Motor neuron (in vitro differentiated cells): Measurements from ENCODE around the gene WSCD2. TPM values are rescaled to one million over a fixed set of nuclear protein-coding genes. Genes with fewer than 3 reads are reported as not detected.

Experiments used
- ATAC-seq, 8 experiments: fragments of 200-7000 bp; cut with Tn5 transposase; replicated peaks in 6 of 8; 2 replicates each; pipeline ENCODE4 v1.8.0; 2021; ENCODE audit warnings: mild to moderate bottlenecking in 8 of 8, moderate library complexity in 8 of 8
- H3K27ac ChIP-seq, 2 donors: fragments of 250-450 bp; sonication (Bioruptor Pico); 2 replicates each; pipeline ENCODE4 v1.9.0; 2021; ENCODE audit warnings: antibody characterized with exemption in 2 of 2, mild to moderate bottlenecking in 2 of 2, moderate library complexity in 1 of 2
- H3K4me1 ChIP-seq, 2 donors: fragments of 250-450 bp; sonication (Bioruptor Pico); replicated peaks in 1 of 2; 2 replicates each; pipeline ENCODE4 v1.6.1; 2021; ENCODE audit warnings: antibody characterized with exemption in 2 of 2, mild to moderate bottlenecking in 2 of 2, moderate library complexity in 1 of 2
- H3K4me3 ChIP-seq, 5 donors: fragments of 250-450 bp; sonication (Bioruptor Pico); 2 replicates each; pipeline ENCODE4 v1.9.0; 2021; ENCODE audit warnings: antibody characterized with exemption in 5 of 5, mild to moderate bottlenecking in 5 of 5, moderate library complexity in 4 of 5
- WGBS, 10 experiments: fragments of 450-650 bp; shearing (Covaris generic); methylation state at CpG; one replicate each; pipeline ENCODE4 v1.0.0; 2022; 5-methylcytosine and 5-hydroxymethylcytosine counted together
- in situ Hi-C, 9 experiments: fragments of 400-800 bp; cut with MboI; loops; one replicate each; pipeline ENCODE4 v1.15.0; 2021; ENCODE audit warnings: low sequenced_read_pairs in 9 of 9, low pct_unique_long_range_greater_than_20kb in 2 of 9; ENCODE audit not compliant: unreplicated experiment in 9 of 9
- total RNA-seq, 8 experiments: library from RNA; unstranded; fragments of 300-600 nt; gene quantifications; 2 replicates each; pipeline versions ENCODE4 v1.2.3 to v1.2.4, GENCODE V29; 2022

Gene WSCD2
- total RNA-seq, 8 experiments from 2014 or later: 0.15 to 8.1 (median 3.0) TPM; not detected in 1

GRCh38 chr12:108136697-108137096, 7.6 kb downstream of the WSCD2 start:
- in situ Hi-C loops: no loop called here
- 44 to 73% (median 62%) methylated on average over 1 to 4 of the region's 6 CpGs; no CpG with 5 or more reads in 4 of the 10 experiments for WGBS, 10 experiments
- Histone ChIP-seq H3K4me3 (no peak overlapping the region), H3K4me1 (peaks cover 3 to 5% of the 10 kb centered on the region in 2 donors), H3K27ac (no peak overlapping the region)
- no peak for ATAC-seq

DNA sequence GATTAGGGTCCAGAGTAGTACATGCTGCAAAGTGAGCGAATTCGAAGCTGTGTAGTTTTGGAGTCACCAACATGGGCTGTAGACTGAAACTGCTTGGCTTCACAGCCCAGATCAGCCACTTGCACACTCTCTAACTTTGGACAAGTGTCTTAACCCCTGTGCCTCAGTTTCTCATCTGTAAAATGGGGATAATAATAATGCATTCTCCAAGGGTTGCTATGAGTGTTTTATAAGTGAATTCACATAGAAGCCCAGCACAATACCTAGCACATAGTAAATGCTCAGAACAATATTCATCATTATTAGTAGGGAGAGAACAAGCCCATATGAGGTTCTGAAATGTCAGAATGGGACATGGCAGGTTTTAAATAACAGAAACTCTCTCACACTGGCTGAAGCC, 10.4 kb downstream of the WSCD2 start:
- Histone ChIP-seq H3K4me3 (no peak overlapping the region), H3K4me1 (peaks cover 13 to 14% of the 10 kb centered on the region in 2 donors), H3K27ac (no peak overlapping the region)
- in situ Hi-C loops: no loop called here
- 8 to 100% (median 67%) methylated on average over 2 of the region's 2 CpGs; no CpG with 5 or more reads in 4 of the 10 experiments for WGBS, 10 experiments
- no peak for ATAC-seq

DNA sequence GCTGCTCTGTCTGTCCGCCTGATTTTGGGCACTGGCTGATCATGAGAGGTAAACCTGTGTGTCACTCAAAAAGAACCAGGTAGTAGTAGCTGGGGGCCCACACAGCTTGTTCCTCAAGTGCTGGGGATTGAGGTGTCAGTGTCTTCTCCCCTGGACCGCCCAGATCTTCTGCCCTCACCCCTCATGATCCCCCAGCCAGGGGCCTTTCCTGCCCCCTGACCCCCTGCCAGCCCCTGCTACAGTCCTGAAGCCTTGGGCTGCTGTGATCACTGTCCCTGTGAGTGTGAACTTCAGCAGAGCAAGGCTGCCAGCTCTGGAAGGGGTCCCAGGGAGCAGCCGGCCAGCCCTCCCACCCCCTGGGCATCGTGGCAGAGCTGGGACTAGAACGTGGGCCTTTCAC, 11.4 kb downstream of the WSCD2 start:
- in situ Hi-C loops: no loop called here
- Histone ChIP-seq H3K4me1 (peaks cover 14 to 17% of the 10 kb centered on the region in 2 donors), H3K4me3 (no peak overlapping the region), H3K27ac (no peak overlapping the region)
- ATAC-seq: no peak
- 0 to 100% methylated on average over 1 of the region's 5 CpGs; no CpG with 5 or more reads in 8 of the 10 experiments for WGBS, 10 experiments

GRCh38 chr12:108141600-108142130, 12.6 kb downstream of the WSCD2 start:
- Histone ChIP-seq H3K4me3 (no peak overlapping the region), H3K27ac (no peak overlapping the region), H3K4me1 (peaks cover 14 to 17% of the 10 kb centered on the region in 2 donors)
- 12 to 65% (median 29%) methylated on average over 2 to 3 of the region's 4 CpGs; no CpG with 5 or more reads in 2 of the 10 experiments for WGBS, 10 experiments
- in situ Hi-C loops: no loop called here
- ATAC-seq: no peak

- WGBS, 10 experiments: 0 to 100% (median 88%) methylated on average over 1 of the region's 1 CpG; no CpG with 5 or more reads in 7 of the 10 experiments
- no peak for ATAC-seq
- H3K27ac ChIP-seq: no peak overlapping the region
- H3K4me3 ChIP-seq: no peak overlapping the region
- H3K4me1 ChIP-seq: peaks cover 14 to 17% of the 10 kb centered on the region in 2 donors
- in situ Hi-C loops: no loop called here
Measured at GRCh38 chr12:108143144-108143543, 14.1 kb downstream of the WSCD2 start.

GRCh38 chr12:108144080-108144479, 15.0 kb downstream of the WSCD2 start:
- H3K4me1 ChIP-seq: peaks cover 14 to 17% of the 10 kb centered on the region in 2 donors
- H3K4me3 ChIP-seq: no peak overlapping the region
- ATAC-seq: peak in 4 of 8 experiments; percentile 27 to 77 (median 61)
- in situ Hi-C loops: no loop called here
- H3K27ac ChIP-seq: peak overlapping the region; percentile 26 to 66
- 42 to 83% (median 58%) methylated on average over 1 to 6 of the region's 8 CpGs; no CpG with 5 or more reads in 4 of the 10 experiments for WGBS, 10 experiments

- H3K4me3 ChIP-seq: no peak overlapping the region
- peaks cover 14 to 17% of the 10 kb centered on the region in 2 donors for H3K4me1 ChIP-seq
- no peak for ATAC-seq
- in situ Hi-C loops: no loop called here
- 48 to 100% (median 61%) methylated on average over 1 to 2 of the region's 2 CpGs; no CpG with 5 or more reads in 5 of the 10 experiments for WGBS, 10 experiments
- no peak overlapping the region for H3K27ac ChIP-seq
Measured at GRCh38 chr12:108145011-108145410, 15.9 kb downstream of the WSCD2 start.

GRCh38 chr12:108146035-108146893, 17.2 kb downstream of the WSCD2 start:
- in situ Hi-C loops: no loop called here
- peak in 1 of 8 experiments; percentile 24 for ATAC-seq
- WGBS, 10 experiments: 0 to 93% (median 46%) methylated on average over 1 to 6 of the region's 6 CpGs; no CpG with 5 or more reads in 1 of the 10 experiments
- H3K4me3 ChIP-seq: no peak overlapping the region
- peaks cover 17 to 18% of the 10 kb centered on the region in 2 donors for H3K4me1 ChIP-seq
- no peak overlapping the region for H3K27ac ChIP-seq

GRCh38 chr12:108147279-108147678, 18.2 kb downstream of the WSCD2 start:
- Histone ChIP-seq H3K4me1 (peaks cover 23 to 25% of the 10 kb centered on the region in 2 donors), H3K4me3 (no peak overlapping the region), H3K27ac (no peak overlapping the region)
- in situ Hi-C loops: no loop called here
- ATAC-seq: no peak
- WGBS, 10 experiments: 0 to 100% (median 65%) methylated on average over 1 to 5 of the region's 5 CpGs; no CpG with 5 or more reads in 2 of the 10 experiments

DNA sequence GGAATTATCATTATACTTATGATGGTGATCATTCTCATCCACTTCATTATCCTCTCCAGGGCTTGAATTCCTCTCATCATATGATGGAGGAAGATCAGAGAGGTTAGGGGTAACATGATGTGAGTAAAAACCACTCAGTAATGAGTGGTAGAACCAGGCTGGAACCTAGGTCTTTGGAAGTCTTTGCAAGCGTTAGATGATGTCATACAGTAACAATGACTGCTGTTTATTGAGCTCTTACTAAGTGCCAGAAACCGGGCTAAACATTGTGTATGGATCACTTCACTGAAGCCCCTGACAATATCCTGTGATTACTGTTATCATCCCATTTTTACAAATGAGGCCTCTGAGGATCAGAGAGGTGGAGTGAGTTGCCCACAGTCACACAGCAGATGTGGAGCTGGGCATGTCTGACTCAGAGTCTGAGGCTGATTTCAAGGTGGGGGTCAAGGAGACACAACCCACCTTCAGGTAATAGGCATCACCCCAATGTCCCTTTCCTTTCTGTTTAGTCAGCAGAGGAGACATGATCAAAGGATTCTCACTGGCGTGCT, 19.5 kb downstream of the WSCD2 start:
- WGBS, 10 experiments: 0 to 94% (median 76%) methylated on average over 1 to 3 of the region's 3 CpGs; no CpG with 5 or more reads in 3 of the 10 experiments
- in situ Hi-C loops: no loop called here
- peaks cover 21 to 23% of the 10 kb centered on the region in 2 donors for H3K4me1 ChIP-seq
- H3K27ac ChIP-seq: no peak overlapping the region
- no peak for ATAC-seq
- H3K4me3 ChIP-seq: no peak overlapping the region

DNA sequence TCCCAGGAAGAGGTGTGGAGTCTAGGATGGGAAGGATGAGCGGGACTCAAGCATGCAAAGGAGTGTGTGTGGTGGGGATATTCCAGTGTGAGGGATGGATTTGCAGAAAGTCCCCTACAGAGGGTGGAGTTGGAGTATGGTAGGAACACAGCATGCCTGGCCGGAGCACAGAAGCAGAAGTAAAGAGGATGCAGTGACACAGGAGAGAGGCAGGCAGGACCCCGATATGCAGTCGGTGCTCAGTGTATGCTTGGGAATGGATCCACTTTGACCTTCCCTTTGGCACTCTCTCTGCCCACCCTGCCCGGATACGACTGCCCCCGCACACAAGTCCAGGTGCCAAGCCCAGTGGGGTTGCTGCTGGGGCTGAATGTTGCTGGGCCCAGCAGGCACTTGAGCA, 21.3 kb downstream of the WSCD2 start:
- ATAC-seq: no peak
- 0 to 100% (median 80%) methylated on average over 1 to 3 of the region's 7 CpGs; no CpG with 5 or more reads in 1 of the 10 experiments for WGBS, 10 experiments
- H3K4me3 ChIP-seq: no peak overlapping the region
- in situ Hi-C loops: no loop called here
- no peak overlapping the region for H3K27ac ChIP-seq
- H3K4me1 ChIP-seq: peaks cover 10 to 16% of the 10 kb centered on the region in 2 donors

DNA sequence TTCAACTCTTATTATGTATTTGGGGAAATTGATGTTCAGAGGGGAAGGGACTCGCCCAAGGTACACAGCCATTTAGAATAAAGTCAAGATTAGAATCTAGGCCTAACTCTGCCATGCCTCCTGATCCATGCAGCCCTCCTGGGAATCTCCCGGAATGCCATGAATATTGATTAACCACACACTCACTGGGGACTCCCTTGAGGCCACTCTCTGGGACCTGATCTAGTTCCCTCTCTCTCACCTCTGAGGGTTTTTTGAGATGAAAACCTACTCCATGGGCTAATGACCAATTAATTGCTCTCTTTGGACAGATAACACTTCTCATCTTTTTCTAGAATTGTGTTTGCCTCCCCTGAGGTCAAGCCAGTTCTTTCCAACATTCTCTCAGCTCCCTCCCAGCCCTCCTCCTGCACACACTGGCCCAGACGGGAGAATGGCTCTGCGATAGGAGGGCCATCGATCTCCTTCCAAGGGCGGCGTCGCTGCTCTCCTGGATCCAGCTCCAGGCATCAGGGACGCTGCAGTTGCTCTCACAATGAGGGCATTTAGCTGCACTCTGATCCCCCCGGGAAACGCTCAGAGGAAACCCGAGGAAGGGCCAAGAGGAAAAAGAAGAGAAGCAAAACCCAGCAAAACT, 22.6 kb downstream of the WSCD2 start:
- peak overlapping the region; percentile 50 to 74 for H3K27ac ChIP-seq
- WGBS, 10 experiments: 0 to 100% (median 48%) methylated on average over 1 to 6 of the region's 12 CpGs; no CpG with 5 or more reads in 1 of the 10 experiments
- in situ Hi-C loops: no loop called here
- ATAC-seq: peak in 5 of 8 experiments; percentile 52 to 96 (median 89)
- no peak overlapping the region for H3K4me3 ChIP-seq
- H3K4me1 ChIP-seq: peaks cover 10 to 16% of the 10 kb centered on the region in 2 donors
